Stimulated activated CD4-positive, alpha-beta T cell treated with anti-CD3 and anti-CD28 coated beads, TNF-alpha, amount 100 ng/mL, for 48 hours (primary cell): ENCODE data around the gene UCN2.

Experiments
- DNase-seq, 3 donors: peaks; one replicate each; pipeline ENCODE4 v3.0.0-alpha.2; 2020; ENCODE audit warnings: low read depth in 3 of 3

The UCN2 gene, protein sequence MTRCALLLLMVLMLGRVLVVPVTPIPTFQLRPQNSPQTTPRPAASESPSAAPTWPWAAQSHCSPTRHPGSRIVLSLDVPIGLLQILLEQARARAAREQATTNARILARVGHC

DNA sequence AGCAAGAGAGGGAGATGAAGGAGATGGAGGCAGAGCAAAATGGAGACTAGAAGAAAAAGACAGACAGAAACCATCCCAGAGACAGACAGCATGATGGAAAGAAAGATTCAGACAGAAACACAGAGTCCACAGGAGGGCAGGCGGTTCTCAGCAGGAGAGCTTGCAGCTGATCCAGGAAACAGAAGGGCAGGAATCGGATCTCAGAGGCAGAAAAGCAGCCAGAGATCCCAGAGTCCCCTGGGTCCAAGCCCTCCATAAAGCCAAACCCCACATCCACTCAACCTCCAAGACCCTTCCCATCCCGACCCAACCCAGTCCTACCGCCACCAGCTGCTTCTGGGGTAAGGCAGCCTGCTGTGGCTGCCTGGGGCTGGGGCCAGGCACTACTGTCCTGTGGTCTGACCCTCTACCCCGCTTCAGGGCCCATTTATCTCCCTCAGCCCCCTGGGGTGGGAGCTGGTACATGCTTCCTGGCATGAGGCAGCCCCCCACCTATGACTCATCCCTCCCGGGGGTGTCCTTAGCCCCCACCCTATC, at the start of gene UCN2:
Gene UCN2, minus strand, starts transcription at position 400 of the 537 bp plus-strand sequence. CDS start 657 bp downstream, outside the sequence.
- no peak for DNase-seq

DNA sequence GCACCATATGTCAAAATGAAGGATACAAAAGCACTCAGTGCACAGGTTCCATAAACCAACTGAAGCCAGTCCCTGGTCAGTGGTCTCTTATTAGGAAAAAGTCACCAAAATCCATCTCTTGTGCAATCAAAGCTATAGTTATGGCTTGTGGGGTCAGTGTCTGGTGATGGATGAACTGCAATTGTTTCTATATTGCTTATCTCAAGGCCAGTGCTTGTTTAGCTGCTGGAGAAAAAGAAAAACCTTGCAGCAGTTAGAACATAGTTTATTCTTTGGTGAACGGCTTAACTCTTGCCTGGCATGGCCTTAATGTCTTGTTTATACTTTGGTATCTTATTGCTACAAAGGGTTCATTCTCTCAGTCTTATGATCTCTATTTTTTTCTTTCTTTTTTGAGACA, 48.7 kb upstream of the UCN2 start:
- DNase-seq = no peak

DNA sequence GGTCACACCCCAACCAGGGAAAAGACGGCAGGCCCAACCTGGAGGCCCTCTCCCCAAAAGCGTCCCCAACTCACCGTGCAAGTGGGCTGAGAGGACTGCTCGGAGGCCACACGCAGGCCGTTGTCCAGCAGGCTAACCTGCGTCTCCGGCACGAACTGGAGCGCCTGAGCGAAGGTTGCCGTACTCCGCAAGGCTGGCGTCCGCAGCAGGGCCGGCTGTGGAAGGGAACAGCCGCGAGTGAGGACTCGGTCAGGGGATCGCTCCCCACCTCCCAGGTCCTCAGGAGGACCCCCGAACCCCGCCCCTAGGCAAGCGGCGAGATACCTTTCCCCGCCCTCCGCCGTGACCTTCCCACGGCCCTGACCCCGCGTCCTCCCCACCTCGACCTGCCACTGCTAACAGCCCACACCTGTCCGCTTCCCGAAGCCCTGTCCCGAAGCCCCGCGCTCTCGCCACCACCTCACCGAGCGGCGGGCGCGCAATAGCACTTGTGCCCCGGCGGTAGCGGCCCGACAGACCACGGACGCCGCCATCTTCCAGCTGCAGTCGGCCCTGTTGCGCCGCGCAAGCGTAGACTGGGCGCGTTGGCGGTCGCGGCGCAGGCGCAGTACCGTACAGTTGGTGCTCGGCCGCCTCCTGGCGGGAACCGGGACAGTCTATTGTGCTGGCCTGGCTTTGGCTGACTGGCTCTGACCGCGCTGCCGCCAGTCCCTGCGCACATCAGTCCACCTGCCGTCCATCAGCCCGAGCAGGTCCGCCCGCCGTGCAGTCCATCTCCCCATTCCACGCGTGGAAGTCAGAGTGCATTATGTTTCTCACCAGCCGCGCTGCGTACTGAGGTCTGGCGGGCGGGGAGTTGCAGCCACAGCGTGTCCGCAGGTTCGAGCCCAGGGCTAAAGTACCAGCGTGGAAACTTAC, 45.8 kb upstream of the UCN2 start, which contains the start of gene UQCRC1:
Gene UQCRC1, minus strand, starts transcription at position 559 of the 918 bp plus-strand sequence. Its CDS starts 26 bp downstream, at position 533.
- DNase-seq = peak; percentile 85 to 87 (median 85)

GRCh38 chr3:48607519-48607918, 43.9 kb upstream of the UCN2 start:
- DNase-seq = peak in 1 of 3 donors; percentile 13

DNA sequence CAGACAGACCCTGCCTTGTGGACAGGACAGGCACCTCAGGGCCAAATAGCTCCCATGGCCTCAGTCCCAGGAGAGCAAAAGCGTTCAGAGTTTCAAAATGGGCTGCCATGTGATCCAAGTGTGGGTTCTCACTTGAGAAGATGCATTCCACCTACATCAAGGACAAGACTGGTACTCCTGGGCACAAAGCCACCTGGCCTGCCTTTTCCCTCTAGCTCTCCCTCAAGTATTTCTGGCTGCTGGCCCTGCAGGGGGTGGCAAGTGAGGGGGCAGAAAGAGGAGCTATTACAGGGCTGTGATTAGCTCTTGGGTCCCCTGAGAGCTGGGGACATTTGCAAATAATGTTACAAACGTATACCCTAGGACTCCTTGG, 38.0 kb upstream of the UCN2 start:
- DNase-seq = no peak

- DNase-seq = no peak
Measured at GRCh38 chr3:48600711-48601621, 37.4 kb upstream of the UCN2 start.

- DNase-seq = no peak
Measured at GRCh38 chr3:48599509-48600285, 36.1 kb upstream of the UCN2 start.

DNA sequence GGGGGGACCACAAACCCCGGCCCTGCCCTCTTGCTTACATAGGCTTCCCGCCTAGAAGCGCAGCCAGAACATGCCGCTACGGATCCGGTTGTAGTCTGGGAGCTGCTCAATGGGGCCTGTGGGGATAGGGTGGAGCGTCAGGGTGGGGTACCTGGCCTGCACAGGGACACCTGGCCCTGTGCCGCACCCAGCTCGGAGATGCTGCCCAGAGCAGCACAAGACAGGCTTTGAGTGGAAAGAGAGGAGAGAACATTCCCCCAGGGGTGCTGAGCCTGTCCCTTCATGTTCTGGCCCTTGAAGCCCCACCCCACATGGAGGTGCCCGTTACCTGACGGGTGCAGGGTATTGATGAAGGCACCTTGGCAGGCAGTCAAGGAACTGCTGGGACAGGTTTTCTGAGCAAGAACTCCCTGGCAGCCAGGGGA, 35.5 kb upstream of the UCN2 start:
- DNase-seq = no peak

GRCh38 chr3:48598323-48599076, 34.9 kb upstream of the UCN2 start:
- no peak for DNase-seq

- no peak for DNase-seq
Measured at GRCh38 chr3:48597408-48597800, 33.8 kb upstream of the UCN2 start.

GRCh38 chr3:48596676-48597407, 33.3 kb upstream of the UCN2 start:
- DNase-seq = no peak

GRCh38 chr3:48596157-48596556, 32.6 kb upstream of the UCN2 start:
- DNase-seq = no peak

DNA sequence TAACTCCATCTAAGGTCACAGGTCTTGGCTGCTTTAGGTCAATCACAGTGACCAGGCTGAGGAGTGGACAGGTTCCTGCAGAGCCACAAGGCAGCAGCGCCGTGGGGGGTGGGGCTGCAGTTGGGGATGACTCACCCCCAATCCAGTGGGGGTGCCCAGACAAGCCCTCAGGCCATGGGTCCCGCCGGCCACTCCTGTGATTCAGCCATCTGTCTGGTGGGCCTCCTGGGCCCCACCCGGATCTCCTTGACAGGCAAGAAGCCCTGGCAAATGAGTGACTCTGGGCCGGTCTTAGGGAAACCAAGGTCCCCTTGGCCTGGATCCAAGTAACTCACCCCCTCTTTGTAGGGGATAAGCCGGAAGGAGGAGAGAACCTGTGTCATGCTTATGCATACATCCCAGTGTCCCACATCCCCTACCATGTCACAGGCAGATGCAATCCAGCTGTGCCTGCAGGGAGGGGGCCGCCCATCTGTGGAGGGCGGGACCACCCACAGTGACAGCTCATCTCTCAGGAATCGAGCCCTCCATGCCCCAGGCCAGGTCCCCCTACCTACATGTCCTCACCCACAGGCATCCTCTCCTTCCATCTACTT, 32.0 kb upstream of the UCN2 start:
- no peak for DNase-seq

DNA sequence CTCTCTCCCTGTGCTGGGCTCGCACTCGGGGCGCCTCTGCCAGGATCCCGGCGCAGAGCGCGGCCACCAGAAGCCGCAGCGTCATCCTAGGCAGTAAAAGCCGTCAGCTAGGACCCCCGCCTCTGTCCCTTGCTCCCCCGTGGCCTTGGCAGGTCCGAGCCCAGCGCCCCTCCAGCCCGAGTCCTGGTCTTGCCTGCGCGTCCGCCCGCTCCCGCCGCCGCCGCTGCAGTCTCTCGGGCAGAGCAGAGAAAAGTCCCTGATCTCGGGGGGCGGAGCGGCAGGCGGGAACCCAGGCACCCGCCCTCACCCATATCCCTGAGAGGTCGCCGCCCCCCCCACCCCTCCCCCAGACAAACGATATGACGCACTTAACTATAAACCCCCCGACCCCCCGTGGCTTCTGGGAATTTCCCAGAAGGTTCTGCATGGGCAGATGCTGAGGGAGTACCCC, 31.5 kb upstream of the UCN2 start, which contains the start of gene COL7A1:
Gene COL7A1, minus strand, starts transcription at position 255 of the 451 bp plus-strand sequence. Its CDS starts 170 bp downstream, at position 85.
- DNase-seq = no peak

GRCh38 chr3:48594417-48595049, 31.0 kb upstream of the UCN2 start:
- no peak for DNase-seq

DNA sequence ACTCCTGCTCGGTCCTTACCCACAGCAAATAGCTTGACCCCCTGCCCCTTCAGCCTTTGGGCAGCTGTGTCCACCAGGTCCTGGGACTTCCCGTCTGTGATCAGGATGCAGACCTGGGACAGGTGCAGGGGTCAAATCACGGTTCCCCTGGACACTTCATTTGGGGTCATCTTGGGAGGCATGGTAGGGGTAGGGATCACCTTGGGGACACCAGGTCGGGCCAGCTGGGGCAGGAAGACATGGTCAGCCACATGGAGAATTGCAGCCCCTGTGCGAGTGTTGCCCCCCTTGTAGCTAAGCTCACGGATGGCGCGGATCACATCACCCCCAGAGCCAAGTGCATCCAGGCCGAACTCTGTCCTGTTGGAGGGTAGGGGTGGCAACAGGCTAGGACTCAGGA, 29.8 kb upstream of the UCN2 start:
- no peak for DNase-seq

DNA sequence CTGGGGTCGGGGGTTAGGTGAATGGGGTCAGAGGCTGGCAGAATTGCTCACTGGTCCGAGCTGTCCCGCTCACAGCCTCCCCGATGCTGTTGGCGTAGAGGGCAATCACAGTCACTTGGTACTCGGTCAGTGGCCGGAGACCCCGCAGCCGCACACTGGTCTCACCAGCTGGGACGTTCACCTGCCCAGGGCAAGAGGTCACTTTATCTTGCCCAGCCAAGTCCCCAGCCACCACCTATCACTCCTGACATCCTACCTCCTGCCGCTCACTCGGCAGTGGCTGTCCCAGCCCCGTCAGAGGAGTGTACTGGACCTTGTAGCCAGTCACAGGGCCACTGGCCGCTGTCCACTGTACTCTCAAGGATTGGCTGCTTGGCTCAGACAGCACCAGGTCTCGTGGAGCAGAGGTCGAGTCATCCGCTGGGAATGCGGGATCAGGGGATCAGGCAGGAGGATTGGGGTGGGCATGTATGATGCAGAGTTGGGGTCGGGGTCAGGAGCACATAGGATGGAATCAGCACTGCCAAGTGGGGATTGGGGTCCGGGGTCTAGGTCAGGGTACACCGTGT, 29.0 kb upstream of the UCN2 start:
- no peak for DNase-seq

DNA sequence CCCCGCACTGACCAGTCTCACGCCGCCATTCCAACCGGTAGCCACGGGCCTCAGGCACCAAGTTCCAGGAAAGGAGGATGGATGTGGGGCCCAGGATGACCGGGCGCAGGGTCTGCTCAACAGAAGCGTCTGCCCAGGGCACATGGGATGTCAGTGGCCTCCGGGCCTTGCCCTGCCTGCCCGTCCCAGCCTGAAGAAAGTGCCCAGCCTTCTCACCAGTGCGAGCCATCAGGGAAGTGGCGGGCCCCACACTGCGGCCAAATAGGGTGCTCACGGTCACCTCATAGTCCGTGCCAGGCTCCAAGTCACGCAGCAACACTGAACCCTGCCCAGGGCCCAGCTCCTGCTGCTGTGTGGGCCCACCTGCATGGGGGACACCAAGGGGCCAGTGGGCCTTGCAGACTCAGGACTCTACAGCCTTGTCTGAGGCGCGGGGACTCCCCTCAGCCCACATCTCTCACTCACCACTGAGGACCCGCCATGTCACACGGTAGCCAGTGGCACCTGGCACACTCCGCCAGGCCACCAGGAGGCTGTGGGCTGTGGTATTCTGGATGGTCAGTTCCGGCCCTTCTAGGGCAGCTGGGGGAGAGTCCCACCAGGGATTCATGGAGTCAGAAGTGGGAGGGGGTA, 28.4 kb upstream of the UCN2 start:
- no peak for DNase-seq
